ENCODE measurements around the gene HERC4.
"Not testable (repeated sequence)": the region's sequence is repeated elsewhere in the genome, so short reads cannot be mapped to it uniquely, and the experiment has no call there.

The HERC4 gene

DNA sequence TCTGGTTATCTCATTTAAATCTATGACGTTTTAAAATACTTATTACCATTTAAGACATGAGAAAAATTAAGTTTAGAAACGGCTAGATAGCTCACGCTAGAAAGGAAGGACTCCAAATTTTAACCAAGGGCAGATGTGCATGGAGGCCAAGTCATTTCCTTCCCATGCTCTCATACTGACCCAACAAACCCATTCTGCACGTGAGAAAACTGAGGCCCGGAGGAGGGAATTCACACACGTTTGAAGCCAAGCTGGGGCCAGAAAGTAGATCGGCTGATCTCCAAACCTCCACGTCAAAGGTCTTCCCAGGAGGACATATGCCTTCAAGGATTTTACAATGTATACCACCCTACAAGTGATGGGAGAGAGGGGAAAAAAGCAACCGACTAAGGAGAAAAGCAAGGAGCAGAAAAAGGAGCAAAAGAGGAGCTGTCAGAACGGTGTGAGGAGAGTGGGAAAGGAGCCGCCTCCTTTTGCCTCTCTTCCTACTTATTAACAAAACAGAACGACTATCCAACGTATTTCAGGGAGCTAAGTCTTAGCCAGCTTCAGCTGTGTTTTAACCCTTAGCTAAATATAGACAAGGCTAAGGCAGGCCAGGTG is 191.3 kb downstream of the HERC4 start:
- Histone ChIP-seq H3K36me3 (ENCODE audit: control insufficient read depth, insufficient read depth, low read length) (peaks cover 8% of the 10 kb centered on the region), H3K4me1 (ENCODE audit: control insufficient read depth, insufficient read depth, low read length) (peaks cover 6% of the 10 kb centered on the region), H3K4me3 (ENCODE audit: low read length) (peak overlapping the region; percentile 66), H3K9ac (ENCODE audit: low read length) (peak overlapping the region; percentile 54), H3K27ac (ENCODE audit: low read depth, low read length) (peak overlapping the region; percentile 83), H3K27me3 (ENCODE audit: control insufficient read depth, insufficient read depth, low read length) (no peaks in the 10 kb centered on the region)

DNA sequence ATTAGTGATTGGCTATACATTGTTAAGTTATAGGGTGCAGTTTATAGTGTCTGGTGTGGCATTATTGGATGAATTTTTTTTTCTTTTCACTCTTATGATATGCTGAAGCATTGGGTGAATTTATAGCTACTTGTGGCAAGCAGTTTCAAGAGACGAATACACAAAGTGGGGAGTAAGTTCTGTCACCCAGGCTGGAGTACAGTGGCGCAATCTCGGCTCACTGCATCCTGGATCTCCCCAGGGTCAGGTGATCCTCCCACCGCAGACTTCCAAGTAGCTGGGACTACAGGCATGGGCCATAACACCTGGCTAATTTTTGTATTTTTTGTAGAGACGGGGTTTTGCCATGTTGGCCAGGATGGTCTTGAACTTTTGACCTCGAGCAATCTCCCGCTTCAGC is 196.9 kb downstream of the HERC4 start:
- Histone ChIP-seq H3K4me3 (ENCODE audit: low read length) (no peak overlapping the region), H3K27me3 (ENCODE audit: control insufficient read depth, insufficient read depth, low read length) (no peaks in the 10 kb centered on the region), H3K4me1 (ENCODE audit: control insufficient read depth, insufficient read depth, low read length) (no peaks in the 10 kb centered on the region), H3K9ac (ENCODE audit: low read length) (no peak overlapping the region), H3K27ac (ENCODE audit: low read depth, low read length) (no peak overlapping the region), H3K36me3 (ENCODE audit: control insufficient read depth, insufficient read depth, low read length) (no peaks in the 10 kb centered on the region)

DNA sequence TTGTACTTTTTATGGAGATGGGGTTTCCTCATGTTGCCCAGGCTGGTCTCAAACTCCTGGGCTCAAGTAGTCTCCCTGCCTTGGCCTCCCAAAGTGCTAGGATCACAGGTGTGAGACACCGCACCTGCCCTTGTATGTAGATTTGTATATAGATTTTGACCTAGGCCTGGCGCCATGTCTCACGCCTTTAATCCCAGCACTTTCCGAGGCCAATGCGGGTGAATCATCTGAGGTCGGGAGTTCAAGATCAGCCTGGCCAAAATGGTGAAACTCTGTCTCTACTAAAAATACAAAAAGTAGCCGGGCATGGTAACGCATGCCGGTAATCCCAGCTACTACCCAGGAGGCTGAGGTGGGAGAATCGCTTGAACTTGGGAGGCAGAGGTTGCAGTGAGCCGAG is 197.7 kb downstream of the HERC4 start:
- not testable (repeated sequence) for H3K9ac ChIP-seq (ENCODE audit: low read length); H3K27me3 ChIP-seq (ENCODE audit: control insufficient read depth, insufficient read depth, low read length); H3K36me3 ChIP-seq (ENCODE audit: control insufficient read depth, insufficient read depth, low read length); H3K27ac ChIP-seq (ENCODE audit: low read depth, low read length); H3K4me3 ChIP-seq (ENCODE audit: low read length); H3K4me1 ChIP-seq (ENCODE audit: control insufficient read depth, insufficient read depth, low read length)

DNA sequence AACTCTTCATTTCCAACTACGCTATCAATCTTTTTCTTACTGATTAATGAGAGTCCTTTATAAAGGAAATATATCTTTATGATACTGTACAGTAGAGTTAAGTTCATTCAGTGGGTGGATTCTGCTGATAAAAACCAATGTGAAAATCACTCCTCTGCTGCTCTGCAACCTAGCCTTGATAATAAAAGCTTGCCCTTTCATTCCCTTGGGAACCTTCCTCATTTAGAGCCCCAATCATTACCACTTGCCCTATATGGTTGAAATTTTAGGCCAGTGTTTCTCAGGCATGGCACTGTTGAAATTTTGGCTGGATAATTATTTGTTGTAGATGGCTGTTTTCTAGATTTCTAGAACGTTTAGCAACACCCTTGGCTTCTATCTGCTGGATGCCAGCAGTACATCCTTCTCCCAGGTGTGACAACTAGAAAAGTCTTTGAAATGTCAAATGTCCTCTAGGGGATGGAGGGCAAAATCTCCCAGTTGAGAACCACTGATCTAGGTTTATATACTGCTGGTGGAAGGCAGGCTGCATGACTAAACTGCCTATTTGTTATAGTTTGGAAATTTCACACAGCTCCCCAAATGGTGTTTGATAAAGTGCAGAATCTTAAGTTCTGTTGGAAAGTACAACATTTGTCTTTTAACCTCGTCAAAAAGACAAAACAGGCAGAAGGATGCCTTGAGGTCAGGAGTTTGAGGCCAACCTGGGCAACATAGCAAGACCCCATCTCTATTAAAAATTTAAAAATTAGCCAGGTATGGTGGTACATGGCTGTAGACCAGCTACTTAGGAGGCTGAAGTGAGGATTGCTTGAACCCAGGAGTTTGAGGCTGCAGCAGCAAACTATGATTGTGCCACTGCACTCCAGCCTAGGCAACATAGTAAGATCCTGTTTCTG is 199.5 kb downstream of the HERC4 start:
- Histone ChIP-seq H3K36me3 (ENCODE audit: control insufficient read depth, insufficient read depth, low read length) (no peaks in the 10 kb centered on the region), H3K4me3 (ENCODE audit: low read length) (no peak overlapping the region), H3K4me1 (ENCODE audit: control insufficient read depth, insufficient read depth, low read length) (no peaks in the 10 kb centered on the region), H3K27me3 (ENCODE audit: control insufficient read depth, insufficient read depth, low read length) (no peaks in the 10 kb centered on the region), H3K9ac (ENCODE audit: low read length) (no peak overlapping the region), H3K27ac (ENCODE audit: low read depth, low read length) (no peak overlapping the region)
